PC-9 (cell line): ENCODE results near the gene ST6GALNAC2.

Experiments
- EZH2 ChIP-seq: fragments of 200-600 bp; sonication (generic); IDR thresholded peaks from 2 replicates; pipeline ENCODE4 v1.8.0; 2017; ENCODE audit warnings: antibody characterized with exemption, low read depth
- TF ChIP-seq, protein P1 (sequence below): fragments of 200-600 bp; sonication (generic); conservative IDR thresholded peaks from 2 replicates; pipeline ENCODE4 v1.6.1; 2017; ENCODE audit warnings: mixed run types, antibody characterized with exemption, mild to moderate bottlenecking, moderate library complexity

DNA sequence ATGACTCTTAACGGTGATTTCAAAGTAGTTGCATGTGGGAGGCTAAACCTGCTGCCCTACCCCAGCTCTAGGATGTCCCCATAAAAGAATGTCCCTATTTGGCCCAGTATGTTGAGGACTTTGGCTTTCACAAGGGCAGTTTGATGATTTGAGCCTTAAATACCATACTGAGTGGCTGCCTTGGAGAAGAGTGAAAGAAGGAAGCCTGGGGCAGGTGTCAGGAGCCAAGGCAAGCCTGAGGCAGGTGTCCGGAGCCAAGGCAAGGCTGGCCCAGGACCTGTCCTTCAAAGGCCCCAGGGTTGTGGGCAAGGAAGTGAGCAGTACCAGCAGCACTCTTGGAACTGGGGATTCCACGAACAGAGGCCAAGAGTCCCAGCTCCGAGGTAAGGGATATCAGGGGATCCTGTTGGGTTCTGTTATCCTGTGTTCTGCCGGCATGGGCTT, 18.6 kb downstream of the ST6GALNAC2 start:
- TF ChIP-seq, protein P1, sequence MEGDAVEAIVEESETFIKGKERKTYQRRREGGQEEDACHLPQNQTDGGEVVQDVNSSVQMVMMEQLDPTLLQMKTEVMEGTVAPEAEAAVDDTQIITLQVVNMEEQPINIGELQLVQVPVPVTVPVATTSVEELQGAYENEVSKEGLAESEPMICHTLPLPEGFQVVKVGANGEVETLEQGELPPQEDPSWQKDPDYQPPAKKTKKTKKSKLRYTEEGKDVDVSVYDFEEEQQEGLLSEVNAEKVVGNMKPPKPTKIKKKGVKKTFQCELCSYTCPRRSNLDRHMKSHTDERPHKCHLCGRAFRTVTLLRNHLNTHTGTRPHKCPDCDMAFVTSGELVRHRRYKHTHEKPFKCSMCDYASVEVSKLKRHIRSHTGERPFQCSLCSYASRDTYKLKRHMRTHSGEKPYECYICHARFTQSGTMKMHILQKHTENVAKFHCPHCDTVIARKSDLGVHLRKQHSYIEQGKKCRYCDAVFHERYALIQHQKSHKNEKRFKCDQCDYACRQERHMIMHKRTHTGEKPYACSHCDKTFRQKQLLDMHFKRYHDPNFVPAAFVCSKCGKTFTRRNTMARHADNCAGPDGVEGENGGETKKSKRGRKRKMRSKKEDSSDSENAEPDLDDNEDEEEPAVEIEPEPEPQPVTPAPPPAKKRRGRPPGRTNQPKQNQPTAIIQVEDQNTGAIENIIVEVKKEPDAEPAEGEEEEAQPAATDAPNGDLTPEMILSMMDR: no peak
- no peak for TF ChIP-seq EZH2
